B cell (primary cell): ENCODE measurements around the gene WASL. TPM values are rescaled to one million over a fixed set of nuclear protein-coding genes. Genes with fewer than 3 reads are reported as not detected.

Experiments
- ATAC-seq: fragments of 200-7000 bp; cut with Tn5 transposase; one replicate; pipeline ENCODE4 v1.10.0; 2021; ENCODE audit warnings: low read depth, mild to moderate bottlenecking, moderate number of reproducible peaks, moderate library complexity
- CTCF ChIA-PET: fragments of 350-600 bp; sonication (Branson Sonifier 250); formaldehyde crosslinking; loops from one replicate; lab custom pipeline; 2021; ENCODE audit warnings: antibody characterized with exemption, inconsistent platforms; lab: Charles Lee
- POLR2A ChIA-PET: fragments of 350-600 bp; sonication (Branson Sonifier 250); formaldehyde crosslinking; loops from one replicate; lab custom pipeline; 2021; ENCODE audit warnings: antibody characterized with exemption; lab: Charles Lee
- DNase-seq: peaks from one replicate; pipeline ENCODE4 v3.0.0; 2013
- H2AFZ ChIP-seq: 2 replicates; pipeline ENCODE4 v1.6.1; 2012; ENCODE audit warnings: mild to moderate bottlenecking, low read depth, low read length; ENCODE audit not compliant: insufficient read depth, poor library complexity, severe bottlenecking
- H3K27ac ChIP-seq, 2 donors: 1 replicate in 1 of 2; 2 replicates in 1 of 2; pipeline ENCODE4 v1.5.1; 2012 to 2013; ENCODE audit warnings: low read length in 2 of 2, mild to moderate bottlenecking in 2 of 2, moderate library complexity in 1 of 2
- H3K27me3 ChIP-seq, 4 experiments: fragments of 200-600 bp in 1 of 4; sonication (generic) in 1 of 4; replicated peaks in 1 of 4; 1 replicate in 2 of 4; 2 replicates in 2 of 4; pipeline versions ENCODE4 v1.6.1 to v1.7.0; 2013 to 2016; ENCODE audit warnings: low read length in 3 of 4, mild to moderate bottlenecking in 2 of 4, mixed read lengths in 1 of 4, moderate library complexity in 1 of 4; ENCODE audit not compliant: insufficient read depth in 4 of 4, control insufficient read depth in 3 of 4; ENCODE audit errors: control extremely low read depth in 1 of 4
- H3K36me3 ChIP-seq, 2 experiments: replicated peaks in 1 of 2; 1 replicate in 1 of 2; 2 replicates in 1 of 2; pipeline versions ENCODE4 v1.6.1 to v1.7.1; 2013; ENCODE audit warnings: low read length in 1 of 2; ENCODE audit not compliant: insufficient read depth in 2 of 2, control insufficient read depth in 1 of 2; ENCODE audit errors: control extremely low read depth in 1 of 2, extremely low read depth in 1 of 2
- H3K4me1 ChIP-seq, 2 donors: fragments of 200-600 bp in 1 of 2; sonication (generic) in 1 of 2; 1 replicate in 1 of 2; 2 replicates in 1 of 2; pipeline versions ENCODE4 v1.5.1 to v1.6.1; 2013 to 2017; ENCODE audit warnings: low read length in 2 of 2; ENCODE audit not compliant: control insufficient read depth in 2 of 2, insufficient read depth in 2 of 2
- H3K4me2 ChIP-seq: replicated peaks from 2 replicates; pipeline ENCODE3; 2012; ENCODE audit warnings: mild to moderate bottlenecking, low read depth, low read length; ENCODE audit not compliant: poor library complexity, severe bottlenecking
- H3K4me3 ChIP-seq, 5 experiments: fragments of 200-600 bp in 1 of 5; sonication (generic) in 1 of 5; 1 replicate in 3 of 5; 2 replicates in 2 of 5; pipeline versions ENCODE4 v1.5.1 to v1.7.0; 2011 to 2016; ENCODE audit warnings: low read length in 4 of 5, mild to moderate bottlenecking in 4 of 5, low read depth in 2 of 5, control low read depth in 1 of 5, moderate library complexity in 1 of 5; ENCODE audit not compliant: insufficient read depth in 1 of 5; ENCODE audit errors: control extremely low read depth in 1 of 5, extremely low read depth in 1 of 5
- H3K79me2 ChIP-seq: fragments of 200-600 bp; sonication (generic); one replicate; pipeline ENCODE4 v1.6.0; 2016; ENCODE audit warnings: low read length; ENCODE audit not compliant: control insufficient read depth, insufficient read depth
- H3K9ac ChIP-seq: fragments of 200-600 bp; sonication (generic); 2 replicates; pipeline ENCODE4 v1.6.1; 2017; ENCODE audit warnings: mild to moderate bottlenecking, low read length, moderate library complexity
- H3K9me3 ChIP-seq, 3 donors: one replicate each; pipeline versions ENCODE4 v1.6.1 to v1.7.1; 2013; ENCODE audit warnings: low read length in 2 of 3; ENCODE audit not compliant: control insufficient read depth in 2 of 3, insufficient read depth in 1 of 3; ENCODE audit errors: control extremely low read depth in 1 of 3
- H4K20me1 ChIP-seq: 2 replicates; pipeline ENCODE4 v1.6.0; 2012; ENCODE audit warnings: mild to moderate bottlenecking, low read length; ENCODE audit not compliant: insufficient read depth, control insufficient read depth, poor library complexity, severe bottlenecking
- H3K27ac Mint-ChIP-seq: one replicate; pipeline ENCODE4 v1.8.0; 2021; ENCODE audit warnings: mixed read lengths
- H3K27me3 Mint-ChIP-seq: one replicate; pipeline ENCODE4 v1.8.0; 2021; ENCODE audit warnings: mixed read lengths
- H3K4me1 Mint-ChIP-seq: one replicate; pipeline ENCODE4 v1.8.0; 2021; ENCODE audit warnings: mixed read lengths
- H3K4me3 Mint-ChIP-seq: one replicate; pipeline ENCODE4 v1.8.0; 2021; ENCODE audit warnings: mixed read lengths
- H3K9me3 Mint-ChIP-seq: one replicate; pipeline ENCODE4 v1.8.0; 2022; ENCODE audit warnings: mixed read lengths; ENCODE audit not compliant: insufficient read depth
- EZH2 ChIP-seq: IDR thresholded peaks from 2 replicates; pipeline ENCODE4 v1.6.1; 2012; ENCODE audit warnings: borderline replicate concordance, low read depth, mild to moderate bottlenecking, moderate library complexity, low read length; ENCODE audit not compliant: insufficient read depth, poor library complexity, severe bottlenecking
- WGBS: methylation state at CpG from one replicate; pipeline ENCODE4 v1.1.5; 2013; ENCODE audit warnings: missing lambda C conversion rate; ENCODE audit not compliant: insufficient coverage; 5-methylcytosine and 5-hydroxymethylcytosine counted together
- intact Hi-C: fragments of 100-400 bp; cut with micrococcal nuclease; formaldehyde crosslinking; loops from one replicate; pipeline ENCODE4 v1.10.0; 2022
- polyA plus RNA-seq: library from polyadenylated mRNA; depleted of rRNA; stranded (reverse); fragments of >200 nt; gene quantifications from 2 replicates; pipeline ENCODE4 v1.2.3, GENCODE V29; 2012
- total RNA-seq, 2 donors: library from RNA; stranded (reverse); fragments of 120-200 nt in 1 of 2; gene quantifications; 1 replicate in 1 of 2; 2 replicates in 1 of 2; pipeline versions ENCODE4 v1.2.3 to v1.2.4, GENCODE V29; 2013 to 2022
- TF ChIP-seq, protein P1 (sequence below): fragments of 200-600 bp; IDR thresholded peaks from one replicate; pipeline ENCODE4 v1.8.0; 2022; ENCODE audit warnings: antibody characterized with exemption, mild to moderate bottlenecking

WASL gene
- total and polyA plus RNA-seq, 2 donors (not counting 1 experiment from before 2014, with no cell fraction given), result 1.8 to 10.4 TPM

DNA sequence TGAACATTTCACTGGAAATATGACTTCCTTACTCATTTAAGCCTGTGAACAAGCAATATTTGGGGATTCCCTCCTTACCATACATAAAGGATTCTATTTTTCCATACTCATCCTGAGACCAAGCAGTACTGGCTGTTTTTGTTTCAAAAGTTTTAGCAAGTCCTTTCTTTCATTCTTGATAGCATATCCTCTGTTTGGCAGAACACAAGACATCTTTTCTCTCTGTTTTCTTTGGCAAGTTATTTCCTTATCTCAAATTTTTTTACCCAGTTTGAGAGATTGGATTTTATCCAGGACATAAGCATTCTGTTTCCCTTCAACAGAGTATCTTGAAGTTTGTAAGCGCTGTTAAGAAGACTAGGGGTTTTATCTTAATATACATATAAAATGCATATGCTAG lies 3.0 kb upstream of the WASL start:
- Histone ChIP-seq H3K4me2 (no peak overlapping the region), H3K27me3 (no peaks in the 10 kb centered on the region), H3K9me3 (no peaks in the 10 kb centered on the region), H3K4me3 (no peak overlapping the region), H3K36me3 (no peaks in the 10 kb centered on the region), H3K9ac (no peak overlapping the region), H2AFZ (no peak overlapping the region), H3K27ac (no peak overlapping the region), H3K79me2 (no peaks in the 10 kb centered on the region), H4K20me1 (peaks cover 5% of the 10 kb centered on the region), H3K4me1 (peaks cover 16 to 17% of the 10 kb centered on the region in 2 donors)
- no peak for DNase-seq
- intact Hi-C loops, result no loop called here
- TF ChIP-seq, protein P1, sequence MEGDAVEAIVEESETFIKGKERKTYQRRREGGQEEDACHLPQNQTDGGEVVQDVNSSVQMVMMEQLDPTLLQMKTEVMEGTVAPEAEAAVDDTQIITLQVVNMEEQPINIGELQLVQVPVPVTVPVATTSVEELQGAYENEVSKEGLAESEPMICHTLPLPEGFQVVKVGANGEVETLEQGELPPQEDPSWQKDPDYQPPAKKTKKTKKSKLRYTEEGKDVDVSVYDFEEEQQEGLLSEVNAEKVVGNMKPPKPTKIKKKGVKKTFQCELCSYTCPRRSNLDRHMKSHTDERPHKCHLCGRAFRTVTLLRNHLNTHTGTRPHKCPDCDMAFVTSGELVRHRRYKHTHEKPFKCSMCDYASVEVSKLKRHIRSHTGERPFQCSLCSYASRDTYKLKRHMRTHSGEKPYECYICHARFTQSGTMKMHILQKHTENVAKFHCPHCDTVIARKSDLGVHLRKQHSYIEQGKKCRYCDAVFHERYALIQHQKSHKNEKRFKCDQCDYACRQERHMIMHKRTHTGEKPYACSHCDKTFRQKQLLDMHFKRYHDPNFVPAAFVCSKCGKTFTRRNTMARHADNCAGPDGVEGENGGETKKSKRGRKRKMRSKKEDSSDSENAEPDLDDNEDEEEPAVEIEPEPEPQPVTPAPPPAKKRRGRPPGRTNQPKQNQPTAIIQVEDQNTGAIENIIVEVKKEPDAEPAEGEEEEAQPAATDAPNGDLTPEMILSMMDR, result no peak
- no peak overlapping the region for H3K27ac Mint-ChIP-seq
- POLR2A ChIA-PET, result no interaction called here
- CTCF ChIA-PET, result no interaction called here
- H3K27me3 Mint-ChIP-seq, result no peaks in the 10 kb centered on the region
- H3K9me3 Mint-ChIP-seq, result no peaks in the 10 kb centered on the region
- peaks cover 25% of the 10 kb centered on the region for H3K4me1 Mint-ChIP-seq
- no CpG with 5 or more reads among the region's 1 CpG for WGBS
- H3K4me3 Mint-ChIP-seq, result no peak overlapping the region
- no peak for ATAC-seq

DNA sequence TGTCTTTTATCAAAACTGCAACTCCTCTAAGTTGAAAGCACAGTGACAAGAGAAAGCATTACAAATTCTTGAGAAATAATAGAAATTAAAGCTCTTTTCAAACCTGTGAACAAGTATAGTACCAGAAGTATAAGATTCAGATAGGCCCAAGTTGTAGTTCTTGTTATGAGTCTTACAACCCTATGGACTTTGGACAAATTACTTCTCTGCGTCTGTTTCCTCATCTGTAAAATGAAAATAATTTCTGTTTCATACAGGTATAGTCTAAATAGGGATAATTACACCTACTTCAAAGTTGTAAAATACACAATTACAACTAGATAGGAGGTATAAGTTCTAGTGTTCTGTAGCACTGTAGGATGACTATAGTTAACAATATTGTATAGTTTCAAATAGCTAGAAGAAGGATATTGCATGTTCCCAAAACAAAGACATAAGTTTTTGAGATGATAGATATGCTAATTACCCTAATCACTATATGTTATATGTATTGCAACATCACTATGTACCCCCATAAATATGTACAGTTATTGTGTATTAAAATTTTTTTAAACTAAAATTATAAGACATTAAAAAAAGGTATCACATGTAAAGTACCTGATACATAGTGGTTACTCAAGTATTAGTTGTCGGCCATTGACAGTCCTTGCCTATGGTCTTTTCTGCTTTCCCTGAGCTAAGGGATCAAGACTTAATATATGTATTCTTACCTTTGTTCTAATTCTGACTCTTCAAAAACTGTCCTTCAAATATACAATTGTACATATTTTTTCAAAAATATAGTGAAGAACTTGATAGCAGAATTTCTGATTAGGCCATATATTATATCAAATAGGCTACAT lies 1.8 kb upstream of the WASL start:
- H3K4me3 Mint-ChIP-seq, result peak overlapping the region; percentile 27
- WGBS, result no CpG with 5 or more reads among the region's 2 CpGs
- no peak overlapping the region for H3K27ac ChIP-seq

More for the DNA sequence above, 1.8 kb upstream of the WASL start:
- Histone ChIP-seq H3K4me3 (no peak overlapping the region), H3K9me3 (no peaks in the 10 kb centered on the region), H3K79me2 (peaks cover 5% of the 10 kb centered on the region), H3K27me3 (no peaks in the 10 kb centered on the region), H3K4me1 (peaks cover 22 to 28% of the 10 kb centered on the region in 2 donors), H4K20me1 (peaks cover 12% of the 10 kb centered on the region), H2AFZ (peak overlapping the region; percentile 18), H3K4me2 (no peak overlapping the region), H3K9ac (no peak overlapping the region), H3K36me3 (no peaks in the 10 kb centered on the region)
- Mint-ChIP-seq H3K9me3 (no peaks in the 10 kb centered on the region), H3K4me1 (peaks cover 36% of the 10 kb centered on the region), H3K27me3 (no peaks in the 10 kb centered on the region), H3K27ac (no peak overlapping the region)
- ATAC-seq (no peak), DNase-seq (no peak)
- ChIA-PET POLR2A (no interaction called here), CTCF (no interaction called here)
- intact Hi-C loops, result no loop called here
- TF ChIP-seq, protein P1, result no peak
- TF ChIP-seq EZH2, result no peak
